ENCODE results near the gene FBL.
"Not testable (repeated sequence)": the region's sequence is repeated elsewhere in the genome, so short reads cannot be mapped to it uniquely, and the experiment has no call there.

FBL gene

DNA sequence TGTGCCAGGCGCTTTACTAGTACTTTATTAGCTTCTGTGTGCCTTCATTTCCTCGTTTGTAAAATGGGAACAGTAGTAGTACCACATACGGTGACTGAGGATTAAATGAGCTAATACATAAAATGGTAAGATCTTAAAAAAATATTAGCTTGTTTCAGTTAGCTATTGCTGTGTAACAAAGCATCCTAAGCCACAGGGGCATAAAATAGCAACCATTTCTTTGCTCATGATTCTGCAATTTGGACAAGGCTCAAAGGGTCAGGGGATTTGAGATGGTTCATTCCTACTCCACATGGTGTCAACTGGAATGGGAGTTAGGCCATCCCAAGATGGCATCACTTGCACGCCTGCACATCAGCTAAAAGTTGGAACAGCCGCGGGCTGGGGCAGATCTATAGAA is 25.5 kb downstream of the FBL start:
- DNase-seq: no peak

DNA sequence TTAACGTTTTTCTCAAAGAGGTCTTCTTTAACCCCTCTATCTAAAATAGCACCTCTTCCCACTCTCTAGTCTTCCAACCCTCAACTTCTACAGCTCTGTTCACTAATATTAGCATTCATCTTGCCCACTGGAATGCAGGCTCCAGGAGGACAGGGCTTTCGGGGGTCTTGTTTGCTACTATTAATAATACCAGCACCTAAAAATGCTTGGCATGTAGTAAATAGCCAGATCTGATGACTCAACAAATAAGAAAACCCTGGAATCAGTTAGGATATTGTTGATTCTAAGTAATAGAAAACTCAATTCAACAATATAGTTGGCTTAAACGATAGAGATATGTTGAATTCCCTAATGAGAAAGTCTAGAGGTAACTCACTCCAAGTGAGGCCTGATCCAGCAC is 26.4 kb downstream of the FBL start:
- no peak for DNase-seq

DNA sequence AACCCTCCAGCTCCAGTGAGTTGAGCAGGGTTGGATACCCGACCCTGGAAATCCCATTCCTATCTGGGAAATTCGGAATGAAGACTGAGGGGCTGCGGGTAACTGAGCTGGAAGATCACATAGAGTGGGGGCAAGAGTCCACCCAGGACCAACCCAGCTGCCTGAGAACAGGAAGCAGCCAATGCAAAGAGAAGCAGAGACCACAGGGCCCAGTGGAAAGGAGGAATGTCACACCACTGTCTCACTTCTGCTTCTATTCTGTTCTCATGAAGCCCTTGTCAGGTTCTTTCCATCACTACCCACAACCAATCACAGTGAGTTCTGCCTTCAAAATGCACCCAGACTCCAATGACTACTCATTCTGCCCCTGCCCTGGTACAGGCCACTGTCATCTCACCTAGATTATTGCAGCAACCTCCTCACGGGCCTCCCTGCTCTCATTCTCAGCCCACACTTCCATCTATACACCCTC is 27.5 kb downstream of the FBL start:
- DNase-seq: no peak

DNA sequence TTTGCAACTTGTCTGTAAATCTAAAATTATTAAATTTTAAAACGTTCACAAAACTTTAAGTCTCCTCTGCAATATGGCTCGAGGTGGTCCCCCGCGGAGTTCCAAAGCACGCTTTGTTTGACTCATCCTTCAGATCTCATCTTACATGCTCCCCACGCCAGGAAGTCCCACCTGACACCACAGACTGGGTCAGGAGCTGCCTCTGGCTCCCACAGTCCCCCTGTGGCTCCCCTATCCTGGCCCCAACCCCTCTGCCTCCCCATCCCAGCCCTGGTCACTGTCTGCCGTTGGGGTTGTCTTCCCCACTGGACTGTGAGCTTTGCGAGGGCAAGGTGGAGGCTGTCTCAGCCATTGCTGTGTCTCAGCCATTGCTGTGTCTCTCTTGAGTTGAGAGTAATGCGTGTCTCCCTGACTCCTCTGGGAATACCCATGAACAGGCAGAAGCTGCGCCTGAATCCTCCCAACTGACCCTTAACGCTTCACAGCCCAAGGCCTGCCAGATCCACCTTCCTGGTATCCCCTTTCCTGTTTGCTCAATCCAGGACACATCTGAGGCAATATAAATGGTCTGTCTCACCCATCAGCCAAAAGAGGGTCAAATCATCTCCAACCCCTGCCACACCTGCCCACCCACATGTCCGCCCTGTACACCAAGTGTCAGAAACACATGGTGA is 28.2 kb downstream of the FBL start:
- no peak for DNase-seq

DNA sequence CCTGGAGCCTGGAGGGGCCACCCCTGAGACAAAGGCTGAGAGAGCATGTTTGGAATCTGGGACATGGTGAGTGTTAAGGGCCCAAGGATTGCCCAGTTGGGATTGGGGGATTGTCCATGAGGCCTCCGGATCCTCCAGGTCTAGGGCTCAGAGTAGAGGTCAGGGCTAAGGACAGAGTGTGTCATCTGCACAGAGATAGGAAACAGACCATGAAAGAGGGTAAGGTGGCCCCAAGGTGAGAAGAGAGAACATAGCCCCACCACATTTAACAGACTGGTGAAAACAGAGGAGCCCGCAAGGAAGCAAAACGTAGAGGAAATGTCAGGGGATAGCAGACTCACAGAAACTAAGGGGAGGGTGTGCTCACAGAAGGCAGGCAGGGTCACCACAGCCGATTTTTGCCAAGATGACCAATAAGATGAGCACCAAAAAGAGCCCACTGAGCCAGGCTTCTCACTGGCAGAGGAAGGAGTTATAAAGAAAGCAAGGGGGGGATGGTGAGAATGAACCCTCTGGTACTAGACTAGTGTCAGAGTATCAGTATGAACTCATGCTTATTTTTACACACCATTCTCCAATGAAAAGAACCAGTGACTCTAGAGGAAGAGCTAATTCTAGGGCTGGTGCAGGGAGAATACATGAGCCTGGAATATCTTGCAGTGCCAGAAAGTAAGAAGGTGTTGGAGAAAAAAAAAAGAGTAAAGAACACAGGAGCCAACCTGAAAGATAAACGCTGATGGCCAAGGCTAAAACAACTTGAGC is 29.7 kb downstream of the FBL start:
- DNase-seq: no peak

DNA sequence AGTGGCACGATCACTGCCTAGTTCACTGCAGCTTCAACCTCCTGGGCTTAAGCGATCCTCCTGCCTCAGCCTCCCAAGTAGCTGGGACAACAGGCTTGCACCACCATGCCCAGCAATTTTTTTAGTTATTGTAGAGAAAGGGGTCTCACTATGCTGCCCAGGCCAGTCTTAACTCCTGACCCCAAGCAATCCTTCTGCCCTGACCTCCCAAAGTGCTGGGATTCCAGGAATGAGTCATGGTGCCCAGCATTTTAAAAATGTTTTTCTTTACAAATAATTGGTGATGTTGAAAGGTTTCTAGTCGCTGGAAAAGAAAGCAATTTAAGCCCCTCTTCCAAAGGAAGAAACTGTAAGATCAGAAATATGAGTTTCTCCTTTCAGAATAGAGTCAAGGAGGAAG is 31.6 kb downstream of the FBL start:
- no peak for DNase-seq

DNA sequence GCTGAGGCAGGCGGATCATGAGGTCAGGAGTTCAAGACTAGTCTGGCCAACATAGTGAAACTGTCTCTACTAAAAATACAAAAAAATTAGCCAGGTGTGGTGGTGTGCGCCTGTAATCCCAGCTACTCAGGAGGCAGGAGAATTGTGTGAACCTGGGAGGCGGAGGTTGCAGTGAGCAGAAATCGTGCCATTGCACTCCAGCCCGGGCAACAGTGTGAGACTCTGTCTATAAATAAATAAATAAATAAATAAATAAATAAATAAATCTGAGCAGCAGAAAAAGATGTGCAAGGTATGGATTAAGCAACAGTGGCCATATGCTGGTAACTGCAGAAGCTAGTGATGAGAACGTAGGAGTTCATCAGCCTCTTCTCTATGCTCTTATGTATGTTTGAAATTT is 32.1 kb downstream of the FBL start:
- DNase-seq: not testable (repeated sequence)

DNA sequence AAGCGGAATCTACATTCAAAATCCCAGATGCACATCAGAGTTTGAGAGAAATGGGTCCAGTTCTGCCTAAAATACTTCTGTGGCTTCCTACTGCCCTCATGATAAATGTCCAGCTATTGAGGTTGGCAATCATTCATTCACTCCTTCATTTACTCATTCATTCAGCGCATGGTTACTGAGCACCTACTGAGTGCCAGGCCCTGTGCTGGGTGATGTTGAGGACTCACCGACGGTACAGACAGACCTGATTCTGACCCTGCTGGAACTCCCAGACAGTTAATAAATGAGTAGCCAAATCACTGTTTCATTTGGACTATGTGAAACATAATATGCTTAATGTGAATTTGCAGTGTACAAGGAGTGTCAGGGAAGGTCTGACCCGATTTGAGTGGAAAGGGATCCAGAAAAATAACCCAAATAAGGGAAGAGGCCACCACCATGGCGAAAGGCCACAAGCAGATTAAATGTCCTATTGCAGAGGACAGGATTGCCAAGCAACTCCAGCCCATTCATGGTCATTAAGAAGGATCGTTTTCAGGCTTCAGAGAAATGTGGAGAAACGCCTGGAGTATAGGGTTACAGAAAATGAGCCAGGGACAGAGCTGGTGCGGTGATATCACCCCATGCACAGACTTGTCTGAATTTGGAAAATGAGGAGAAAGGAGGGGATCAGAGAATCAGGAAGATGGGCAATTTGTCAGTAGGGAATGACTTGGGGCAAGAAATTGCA is 32.8 kb downstream of the FBL start:
- DNase-seq: no peak

DNA sequence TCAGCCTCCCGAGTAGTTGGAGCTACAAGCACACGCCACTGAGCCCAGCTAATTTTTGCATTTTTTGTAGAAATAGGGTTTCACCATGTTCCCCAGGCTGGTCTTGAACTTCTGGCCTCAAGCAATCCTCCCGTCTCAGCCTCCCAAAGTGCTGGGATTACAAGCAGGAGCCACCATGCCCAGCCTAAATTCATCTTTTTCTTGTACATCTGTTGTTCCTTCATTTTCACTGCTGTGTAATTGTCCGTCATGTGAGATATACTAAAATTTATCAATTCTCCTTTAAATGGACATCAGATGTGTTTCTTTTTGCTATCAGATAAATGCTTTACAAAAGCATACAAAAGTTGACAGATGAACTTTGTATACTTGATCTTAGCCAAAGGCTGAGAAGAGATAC is 35.1 kb downstream of the FBL start:
- no peak for DNase-seq

DNA sequence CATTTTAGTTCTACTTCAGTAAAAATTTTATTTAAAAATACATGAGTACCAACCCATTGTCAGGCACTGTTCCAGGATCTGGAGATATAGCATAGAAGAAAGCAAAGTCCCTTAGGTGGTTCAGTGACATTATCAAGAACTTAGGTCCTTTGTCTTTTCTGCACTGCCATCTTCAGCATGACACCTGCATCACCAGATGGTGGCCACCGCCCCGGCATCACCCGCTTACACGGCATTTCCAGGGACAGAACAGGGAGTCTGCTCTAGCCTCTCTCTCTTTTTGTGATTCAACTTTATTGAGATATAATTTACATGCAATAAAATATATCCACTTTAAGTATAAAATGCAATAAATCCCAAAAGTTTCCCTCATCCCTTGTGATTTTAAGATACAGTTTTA is 35.8 kb downstream of the FBL start:
- DNase-seq: no peak

DNA sequence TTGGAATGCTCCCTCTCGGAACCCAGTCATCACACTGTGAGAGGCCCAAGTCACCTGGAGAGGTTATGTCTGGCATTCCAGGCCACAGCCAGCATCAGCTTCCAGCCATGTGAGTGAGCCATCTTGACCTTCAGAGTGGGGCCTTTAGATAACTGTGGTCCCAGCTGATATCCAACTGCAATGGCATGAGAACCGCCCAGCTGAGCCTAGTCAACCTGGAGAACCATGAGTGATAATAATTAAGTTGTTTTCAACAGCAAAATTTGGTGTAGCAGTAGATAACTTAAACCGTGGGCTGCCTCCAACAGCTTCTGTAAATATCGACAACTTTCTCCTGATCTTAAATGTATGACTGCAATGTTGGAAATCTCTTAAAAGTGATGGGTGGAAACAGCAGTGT is 36.8 kb downstream of the FBL start:
- DNase-seq: no peak

DNA sequence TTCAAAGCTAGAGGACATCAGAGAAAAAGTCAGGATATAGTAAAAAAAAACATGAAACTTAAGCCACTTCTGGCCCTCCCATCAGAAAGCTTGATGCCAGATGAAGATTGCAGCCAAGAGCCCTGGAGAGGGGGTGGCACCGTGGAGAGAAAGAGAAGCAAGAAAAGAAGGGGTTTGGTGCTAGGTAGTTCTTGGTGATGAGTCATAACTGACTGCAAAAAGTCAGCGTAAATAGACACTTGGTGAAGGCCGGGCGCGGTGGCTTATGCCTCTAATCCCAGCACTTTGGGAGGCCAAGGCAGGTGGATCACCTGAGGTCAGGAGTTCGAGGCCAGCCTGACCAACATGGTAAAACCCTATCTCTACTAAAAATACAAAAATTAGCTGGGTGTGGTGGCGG is 37.5 kb downstream of the FBL start:
- not testable (repeated sequence) for DNase-seq

DNA sequence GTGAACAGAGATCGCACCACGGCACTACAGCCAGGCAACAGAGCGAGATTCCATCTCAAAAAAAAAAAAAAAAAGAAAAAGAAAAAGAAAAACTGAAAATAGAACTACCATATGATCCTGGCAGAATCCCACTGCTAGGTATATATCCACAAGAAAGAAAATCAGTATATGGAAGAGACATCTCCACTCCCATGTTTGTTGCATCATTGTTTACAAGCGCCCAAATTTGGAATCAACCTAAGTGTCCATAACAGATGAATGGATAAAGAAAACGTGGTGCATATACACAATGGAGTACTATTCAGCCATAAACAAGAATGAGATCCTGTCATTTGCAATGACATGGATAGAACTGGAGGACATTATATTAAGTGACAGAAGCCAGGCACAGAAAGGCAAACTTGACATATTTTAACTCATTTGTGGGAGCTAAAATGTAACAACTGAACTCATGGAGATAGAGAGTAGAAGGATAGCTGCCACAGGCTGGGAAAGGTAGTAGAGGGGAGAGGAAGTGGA is 38.3 kb downstream of the FBL start:
- DNase-seq: no peak

DNA sequence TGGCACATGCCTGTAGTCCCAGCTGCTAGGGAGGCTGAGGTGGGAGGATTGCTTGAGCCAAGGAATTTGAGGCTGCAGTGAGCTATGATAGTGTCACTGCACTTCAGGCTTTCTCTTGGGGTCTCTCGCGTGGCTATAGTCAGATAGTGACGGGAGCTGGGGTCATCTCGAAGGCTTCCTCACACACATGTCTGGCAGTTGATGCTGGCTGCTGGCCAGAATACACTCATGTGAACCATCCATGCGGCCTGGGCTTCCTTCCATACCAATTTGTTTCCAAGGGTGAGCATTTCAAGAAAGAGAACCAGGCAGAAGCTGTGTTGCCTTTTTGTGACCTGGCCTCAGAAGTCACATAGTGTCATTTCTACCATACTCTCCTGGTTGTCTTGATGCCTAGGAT is 41.1 kb downstream of the FBL start:
- no peak for DNase-seq

DNA sequence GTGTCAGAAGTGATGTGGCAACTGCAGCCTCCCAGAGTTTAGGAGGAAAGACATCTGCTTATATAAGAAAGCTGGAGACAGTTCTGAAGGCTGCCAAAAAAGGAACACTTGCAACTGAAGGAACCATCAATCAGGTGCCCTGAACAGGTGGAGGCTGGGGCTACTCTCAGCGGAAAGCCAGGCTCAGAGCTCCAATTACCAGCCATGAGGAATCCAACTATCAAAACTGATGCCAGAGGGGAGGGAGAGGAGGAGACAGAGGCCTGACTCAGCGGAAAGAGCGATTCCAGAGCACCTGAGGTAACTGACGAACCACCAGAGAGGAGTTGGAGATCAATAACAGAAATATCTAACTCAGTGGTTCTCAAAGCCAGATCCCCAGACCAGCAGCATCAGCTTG is 43.2 kb downstream of the FBL start:
- no peak for DNase-seq

DNA sequence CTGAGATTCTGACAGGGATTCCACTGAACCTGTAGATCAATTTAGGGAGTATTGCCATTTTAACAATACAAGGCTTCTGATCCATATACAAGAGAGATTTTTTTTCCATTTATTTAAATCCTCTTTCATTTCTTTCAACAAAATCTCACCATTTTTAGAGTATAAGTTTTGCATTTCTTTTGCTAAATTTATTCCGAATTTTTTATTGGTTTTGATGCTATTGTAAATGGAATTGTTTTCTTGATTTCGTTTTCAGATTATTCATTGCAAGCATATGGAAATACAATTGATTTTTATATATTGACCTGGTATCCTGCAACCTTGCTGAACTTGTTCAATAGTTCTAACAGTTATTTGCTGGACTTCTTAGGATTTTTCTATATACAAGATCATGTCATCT is 49.1 kb downstream of the FBL start:
- DNase-seq: no peak

DNA sequence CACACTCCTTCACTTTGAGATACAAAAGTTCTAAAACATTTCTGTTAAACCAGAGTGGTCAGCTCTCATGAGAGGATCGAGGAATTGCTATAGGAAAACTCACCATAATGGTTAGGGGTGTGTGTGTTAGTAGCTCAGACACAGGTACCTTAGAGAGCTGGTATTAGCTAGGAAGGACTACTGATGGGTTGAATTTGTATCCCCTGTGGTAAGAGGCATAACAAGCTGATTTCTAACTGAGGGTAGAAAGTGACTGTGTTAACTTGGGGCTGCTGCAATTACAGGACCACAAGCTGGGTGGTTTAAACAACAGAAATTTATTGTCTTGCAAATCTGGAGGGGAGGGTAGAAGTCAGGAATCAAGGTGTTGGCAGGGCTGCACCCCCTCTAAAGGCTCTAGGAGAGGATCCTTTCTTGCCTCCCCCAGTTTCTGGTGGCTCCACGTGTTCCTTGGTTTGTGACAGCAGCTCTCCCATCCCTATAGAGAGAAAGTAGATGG is 50.1 kb downstream of the FBL start:
- DNase-seq: no peak

DNA sequence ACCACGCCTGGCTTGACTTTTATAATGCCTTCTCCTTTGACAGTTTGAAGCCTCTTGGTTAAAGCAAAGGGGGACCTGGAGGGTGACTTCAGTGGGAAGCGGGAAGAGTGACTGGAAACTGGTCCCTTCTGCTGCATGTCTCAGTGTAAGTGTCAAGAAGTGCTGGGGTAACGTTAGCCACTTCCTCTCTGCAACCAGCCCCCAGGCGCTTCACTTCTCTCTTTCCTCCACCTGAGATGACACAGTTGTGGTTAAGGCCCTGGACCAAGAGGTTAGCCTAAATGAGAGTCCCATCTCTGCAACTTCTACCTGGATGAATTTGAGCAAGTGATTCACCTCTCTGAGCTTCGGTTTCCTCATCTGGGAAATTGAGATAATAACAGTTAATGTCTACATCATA is 51.2 kb downstream of the FBL start:
- no peak for DNase-seq

DNA sequence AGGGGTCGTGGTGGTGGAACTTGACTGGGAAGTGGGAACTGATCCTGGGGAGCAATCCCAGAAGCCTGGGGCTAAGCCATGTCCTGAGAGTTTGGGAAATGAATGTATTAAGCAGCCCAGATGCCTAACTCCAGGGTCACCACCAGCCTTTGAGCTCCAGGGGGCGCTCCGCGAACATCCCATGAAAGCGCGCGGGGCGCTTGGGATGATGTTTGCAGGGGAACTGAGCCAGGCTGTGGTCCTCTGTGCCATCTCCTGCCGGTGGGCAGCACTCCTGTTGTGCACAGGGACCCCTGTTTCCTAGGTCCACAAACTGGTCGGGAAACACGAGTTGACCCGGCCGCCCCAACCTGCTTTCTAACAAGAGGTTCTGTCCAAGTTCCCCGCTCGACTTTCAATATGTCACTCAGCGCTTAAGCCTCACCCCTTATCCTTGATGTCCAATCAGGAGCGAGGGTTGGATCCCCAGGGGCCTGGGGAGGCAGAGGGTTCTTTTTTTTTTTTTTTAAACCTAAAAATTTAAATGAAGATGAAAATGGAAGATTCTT is 53.1 kb downstream of the FBL start:
- peak in 1 of 2 experiments; percentile 4 for DNase-seq

DNA sequence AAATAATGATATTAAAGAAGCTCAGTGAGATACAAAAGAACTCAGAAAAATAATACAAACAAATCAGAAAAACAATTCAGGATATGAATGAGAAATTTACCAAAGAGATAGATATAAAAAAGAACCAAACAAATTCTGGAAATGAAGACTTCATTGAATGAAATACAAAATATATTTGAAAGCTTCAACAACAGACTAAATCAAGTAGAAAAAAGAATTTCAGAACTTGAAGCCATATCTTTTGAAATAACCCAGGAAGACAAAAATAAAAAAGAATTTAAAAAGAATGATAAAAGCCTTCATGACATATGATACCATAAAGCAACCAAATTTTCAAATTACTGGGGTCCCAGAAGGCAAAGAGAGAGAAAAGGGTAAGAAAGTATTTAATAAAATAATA is 57.9 kb downstream of the FBL start:
- DNase-seq: peak in 1 of 2 experiments; percentile 5
